TTC549 (cell line): ENCODE results near the gene PLXNB1.

Experiments
- FAIRE-seq: peaks from 2 replicates; lab custom pipeline; 2012; peaks lifted over from hg19 to GRCh38; lab: Jason Lieb, UNC

PLXNB1 gene

DNA sequence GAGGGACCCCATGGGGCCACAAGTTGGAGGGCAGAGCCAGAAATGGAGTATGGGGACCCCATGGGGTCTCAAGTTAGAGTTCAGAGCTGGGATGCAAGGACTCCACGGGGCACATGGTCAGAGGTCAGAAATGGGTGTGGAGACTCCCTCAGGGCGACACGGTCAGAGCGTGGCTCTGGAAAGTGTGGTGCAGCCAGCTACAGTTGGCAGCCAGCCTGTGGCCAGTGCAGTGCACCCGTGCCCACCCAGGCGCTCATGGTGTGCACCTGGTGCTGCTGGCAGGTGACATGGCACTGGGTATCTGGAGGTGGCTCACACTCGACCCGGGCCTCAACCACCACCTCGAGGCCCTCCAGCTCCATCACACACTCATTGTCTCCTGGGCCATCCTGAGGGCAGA is 11.2 kb downstream of the PLXNB1 start:
- no peak for FAIRE-seq

DNA sequence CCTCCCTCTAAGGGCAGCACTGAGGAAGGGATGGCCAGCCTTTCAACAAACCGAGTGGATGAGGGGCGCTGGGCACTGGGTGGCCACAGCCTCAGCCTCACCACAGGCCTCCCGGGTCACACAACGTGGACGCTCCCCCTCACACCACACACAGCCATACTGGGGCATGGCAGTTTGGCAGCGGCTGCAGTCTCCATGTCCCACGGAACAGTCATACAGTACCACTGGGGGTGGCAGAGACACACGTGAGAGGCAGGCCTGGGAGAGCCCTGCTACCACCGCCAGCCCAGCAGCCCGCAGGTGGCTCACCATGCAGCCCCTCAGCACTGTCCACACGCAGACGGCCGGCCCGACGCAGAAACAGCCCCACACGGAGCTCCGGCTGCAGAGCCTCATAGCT is 11.7 kb downstream of the PLXNB1 start:
- FAIRE-seq, result no peak

DNA sequence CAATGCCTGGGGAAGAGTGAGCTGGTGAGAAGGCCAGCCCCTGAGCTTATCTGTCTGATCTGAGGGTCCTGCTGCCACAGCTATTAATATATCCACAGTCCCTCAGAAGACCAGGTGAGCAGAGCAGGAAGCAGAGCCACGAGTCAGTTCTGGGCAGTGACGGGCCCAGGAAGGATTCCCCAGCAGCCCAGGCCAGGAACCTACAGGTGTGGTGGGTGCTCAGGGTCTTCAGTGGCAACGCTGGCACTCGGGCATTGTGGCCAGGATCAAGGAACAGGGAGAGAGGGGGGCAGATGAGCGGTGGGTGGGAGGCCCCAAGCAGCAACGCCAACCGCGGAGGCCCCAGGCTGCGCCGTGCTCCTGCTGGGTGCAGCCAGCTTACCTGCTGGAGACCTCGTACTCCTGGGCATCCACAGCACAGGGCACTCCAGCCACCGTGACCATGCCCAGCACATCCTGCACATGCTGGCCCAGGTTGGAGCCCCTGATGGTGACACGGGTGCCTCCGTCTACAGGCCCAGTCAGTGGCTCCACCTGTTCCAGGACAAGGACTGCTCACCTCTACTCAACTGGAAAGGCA is 12.3 kb downstream of the PLXNB1 start:
- FAIRE-seq, result no peak

DNA sequence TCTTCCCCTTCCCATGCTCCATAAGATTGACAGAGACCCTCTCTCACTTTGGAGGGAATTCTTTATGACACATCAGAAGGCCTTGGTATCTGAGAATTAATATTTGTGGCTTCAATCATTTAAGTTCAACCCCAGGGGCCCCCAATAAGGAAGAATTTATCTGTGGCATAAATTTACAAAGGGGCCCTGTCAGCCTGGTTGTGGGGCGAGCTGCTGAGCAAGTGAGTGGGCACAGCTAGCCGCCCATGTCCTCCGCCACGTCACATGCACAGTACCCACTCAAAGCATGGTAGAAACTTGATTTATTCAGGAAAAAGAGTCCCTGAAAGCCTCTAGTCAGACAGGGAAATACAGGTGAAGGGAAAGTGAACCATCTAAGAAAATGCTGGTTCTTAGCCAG is 13.3 kb downstream of the PLXNB1 start:
- FAIRE-seq, result no peak

DNA sequence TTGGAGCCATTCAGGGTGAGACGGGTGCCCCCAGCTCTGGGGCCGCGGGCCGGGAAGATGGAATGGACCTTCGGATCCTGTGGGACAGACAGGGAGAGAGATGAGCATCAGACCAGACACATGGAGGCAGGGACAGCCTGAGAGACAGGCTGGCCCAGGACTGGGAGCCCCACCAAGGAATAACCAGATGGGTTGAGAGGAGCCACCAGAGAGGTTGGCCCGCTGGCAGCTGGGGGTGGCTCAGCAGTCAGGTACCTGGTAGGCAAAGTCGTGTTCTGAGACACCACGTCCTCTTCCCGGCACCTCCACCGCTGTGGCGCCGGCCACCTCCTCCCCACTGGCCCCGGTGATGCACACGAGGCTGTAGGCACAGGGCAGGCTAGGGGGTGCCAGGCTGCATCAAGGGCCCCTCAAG is 13.8 kb downstream of the PLXNB1 start:
- FAIRE-seq, result no peak

DNA sequence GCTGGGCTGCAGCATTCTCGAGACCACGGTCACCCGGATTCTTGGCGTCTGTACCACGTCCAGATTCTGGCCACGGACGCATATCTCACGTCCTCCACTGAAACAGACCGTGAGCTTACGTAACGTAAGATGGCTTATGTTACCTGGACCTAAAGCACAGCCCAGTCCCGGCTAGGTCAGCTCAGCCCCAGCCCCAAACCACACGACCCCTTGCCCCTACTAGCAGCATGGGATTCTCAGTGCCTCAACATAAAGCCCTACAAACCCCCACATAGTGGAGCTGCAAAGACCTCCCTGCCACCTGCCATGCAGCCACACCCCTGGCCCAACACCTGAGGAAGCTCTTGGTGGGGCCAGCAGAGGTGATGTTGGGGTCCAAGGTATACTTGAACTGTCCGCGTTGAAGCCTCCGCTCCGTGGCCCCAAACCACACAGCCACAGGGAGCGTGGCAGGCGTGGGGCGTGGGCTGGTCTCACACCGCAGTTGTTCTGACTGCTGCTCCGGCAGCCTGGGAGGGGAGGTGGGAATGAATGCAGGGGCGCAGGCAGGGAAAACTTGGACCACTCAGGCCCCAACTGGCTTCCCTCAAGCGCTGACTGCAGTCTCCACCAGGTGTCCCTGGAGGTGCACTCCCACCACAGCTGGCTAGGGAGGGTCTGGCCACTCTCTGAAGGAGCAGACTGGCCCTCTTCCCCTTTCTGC is 14.5 kb downstream of the PLXNB1 start:
- no peak for FAIRE-seq

DNA sequence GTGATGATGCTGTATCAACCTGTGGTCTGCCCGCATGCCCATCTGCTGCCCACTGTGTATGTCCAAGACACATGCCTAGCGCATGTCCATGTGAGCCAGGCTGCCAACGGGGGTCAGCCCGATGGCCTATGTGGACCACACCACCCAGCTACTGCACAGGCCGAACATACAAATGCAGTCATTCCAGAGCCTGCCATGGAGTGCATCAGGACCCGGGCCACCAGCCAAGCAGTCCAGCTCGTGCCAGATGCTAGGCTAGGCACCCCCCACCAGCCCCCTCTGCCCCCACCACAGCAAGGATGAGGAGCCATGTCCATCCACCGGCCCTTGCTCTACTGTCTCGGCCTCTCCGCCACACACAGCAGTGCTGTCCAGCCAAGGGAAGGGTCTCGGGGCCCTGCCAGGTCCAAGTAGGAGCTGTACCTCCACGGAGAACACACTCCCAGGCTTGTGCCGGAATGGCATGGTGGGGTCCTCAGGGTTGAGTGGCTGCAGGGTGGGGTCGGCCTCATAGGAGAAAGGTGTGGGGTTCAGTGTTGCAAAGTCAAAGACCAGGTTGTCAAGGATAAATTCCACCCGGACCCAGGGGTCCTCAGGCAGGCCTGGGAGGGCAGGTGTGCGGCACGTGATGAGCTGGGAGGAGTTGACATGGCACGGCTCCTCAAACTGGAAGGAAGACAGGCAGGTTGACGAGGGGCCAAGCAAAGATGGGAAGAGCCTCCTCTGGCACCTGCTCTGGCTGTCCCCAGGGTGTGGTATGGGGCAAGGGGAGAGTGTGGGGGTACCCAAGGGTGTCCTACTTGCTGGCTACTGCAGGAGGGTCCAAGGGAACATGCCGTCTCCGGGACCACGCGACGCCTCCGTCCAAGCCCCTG is 15.3 kb downstream of the PLXNB1 start:
- FAIRE-seq, result no peak

DNA sequence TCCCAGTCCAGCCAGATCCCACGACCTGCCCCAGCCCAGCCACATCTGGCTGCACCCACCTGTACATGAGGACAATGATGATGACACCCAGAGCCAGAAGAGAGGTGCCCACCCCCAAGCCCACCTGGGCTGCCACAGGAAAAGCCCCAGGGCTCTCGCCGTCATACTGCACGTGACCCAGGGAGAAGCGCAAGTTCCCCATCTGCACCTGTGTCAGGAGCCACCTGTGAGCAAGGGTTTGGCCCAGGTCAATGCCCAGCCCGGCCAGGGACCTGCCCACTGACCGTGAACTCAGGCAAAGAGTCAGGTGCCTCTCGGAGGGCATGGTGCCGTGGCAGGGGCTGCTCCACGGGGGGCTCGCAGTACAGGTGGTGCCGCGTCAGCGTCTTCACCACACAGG is 16.3 kb downstream of the PLXNB1 start:
- no peak for FAIRE-seq

DNA sequence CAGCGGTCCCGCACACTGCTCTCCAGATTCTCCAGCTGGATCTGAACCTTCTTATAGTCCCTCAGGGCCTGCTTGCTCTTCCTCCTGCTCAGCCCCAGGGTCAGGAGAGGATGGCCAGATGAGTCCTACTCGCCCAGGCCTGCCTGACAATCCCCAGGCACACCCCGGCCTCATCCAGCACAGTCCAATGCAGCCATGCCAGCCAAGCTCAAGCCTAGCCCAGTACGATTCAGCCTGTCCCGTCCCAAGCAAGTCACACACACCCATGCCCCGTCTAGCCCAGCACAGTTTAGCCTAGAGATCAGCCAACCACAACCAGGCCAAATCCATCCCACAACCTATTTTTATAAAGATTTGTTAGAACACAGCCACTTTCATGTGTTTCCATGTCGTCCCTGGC is 16.8 kb downstream of the PLXNB1 start:
- FAIRE-seq, result no peak

DNA sequence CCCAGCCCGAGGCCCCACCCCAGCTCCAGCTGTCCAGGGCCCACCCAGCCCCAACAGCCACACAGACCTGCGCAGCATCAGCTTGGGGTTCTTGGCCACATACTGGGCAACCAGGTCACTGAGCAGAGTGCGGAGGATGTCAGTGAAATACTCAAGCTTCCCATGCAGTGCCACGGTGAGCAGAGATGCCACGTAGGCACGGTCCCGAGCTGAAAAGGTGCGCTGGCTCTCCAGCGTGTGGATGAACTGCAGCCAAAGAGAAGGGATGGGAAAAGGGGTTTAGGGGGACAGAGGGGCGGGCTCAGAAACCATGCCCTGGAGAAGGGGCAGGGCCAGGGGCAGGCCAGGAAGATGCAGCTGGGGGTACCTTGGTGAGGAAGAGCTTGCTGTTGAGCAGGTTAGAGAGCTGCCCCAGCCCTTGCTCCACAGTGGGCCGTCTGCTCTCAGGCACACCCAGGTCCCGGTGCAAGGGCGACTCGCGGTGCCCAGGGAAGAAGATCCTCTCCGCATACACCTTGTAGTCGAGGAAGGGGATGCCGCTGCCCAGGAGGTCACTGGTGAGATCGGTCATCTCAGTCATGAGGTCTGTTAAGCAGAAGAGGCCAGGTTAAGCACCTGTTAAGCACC is 17.4 kb downstream of the PLXNB1 start:
- FAIRE-seq, result no peak

DNA sequence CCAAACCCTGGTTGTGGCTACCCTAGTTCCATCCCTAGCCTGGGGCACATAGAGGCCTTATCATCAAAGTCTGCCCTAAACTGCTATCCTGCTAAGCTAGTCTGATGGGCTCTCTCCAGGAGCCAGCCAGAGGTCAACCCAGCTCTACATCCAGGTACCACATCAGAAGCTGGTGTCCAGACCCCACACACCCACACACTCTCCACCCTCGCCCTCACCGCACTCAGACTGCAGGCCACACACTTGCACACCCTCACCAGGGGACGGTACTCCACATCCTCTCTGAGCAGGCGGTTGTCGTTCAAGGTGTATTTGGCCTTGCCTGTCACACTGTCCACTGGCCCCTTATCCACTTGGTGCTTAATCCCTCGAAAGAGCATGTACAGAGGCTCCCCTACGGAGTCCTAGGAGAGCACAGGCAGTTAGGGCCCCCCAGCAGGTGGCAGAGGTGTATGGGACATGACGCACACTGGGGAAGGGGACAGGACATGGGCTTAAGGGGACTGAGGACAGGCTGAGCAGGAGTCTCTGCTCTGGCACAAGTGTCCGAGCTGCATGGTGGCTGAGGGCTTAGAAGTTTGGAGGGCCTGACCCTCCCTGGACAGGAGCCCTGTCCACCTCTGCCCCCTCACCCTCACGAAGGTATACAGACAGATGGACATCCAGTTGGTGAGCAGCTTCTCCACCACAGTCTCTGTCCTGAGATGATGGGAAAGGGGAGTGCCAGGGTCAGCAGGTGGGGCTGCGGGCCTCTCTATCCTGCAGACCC is 18.1 kb downstream of the PLXNB1 start:
- FAIRE-seq, result no peak

DNA sequence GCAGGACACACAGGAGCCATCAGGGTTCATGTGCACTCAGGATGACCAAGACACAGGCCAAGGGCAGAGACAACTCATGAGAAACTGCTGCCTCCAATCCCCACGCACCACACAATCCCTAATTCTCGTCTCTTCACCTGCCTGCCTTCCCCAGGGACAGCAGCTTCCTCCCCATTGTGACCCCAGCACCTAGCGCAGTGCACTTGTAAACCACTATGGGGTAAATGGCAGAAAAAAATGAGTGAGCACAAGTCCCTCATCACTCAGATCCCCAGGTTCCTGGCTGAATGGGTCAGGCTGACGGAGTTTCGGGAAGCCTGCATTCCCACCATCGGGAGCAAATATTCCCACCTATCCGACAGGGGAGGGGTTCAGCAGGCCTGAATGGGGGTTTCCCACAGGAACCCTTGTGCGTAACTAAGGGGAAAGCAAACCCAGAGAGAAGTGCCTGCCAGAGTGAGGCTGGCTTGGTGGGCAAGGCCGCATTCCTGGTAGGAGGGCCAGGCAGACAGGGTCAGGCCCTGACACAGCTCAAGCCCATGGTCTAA is 18.8 kb downstream of the PLXNB1 start:
- no peak for FAIRE-seq

DNA sequence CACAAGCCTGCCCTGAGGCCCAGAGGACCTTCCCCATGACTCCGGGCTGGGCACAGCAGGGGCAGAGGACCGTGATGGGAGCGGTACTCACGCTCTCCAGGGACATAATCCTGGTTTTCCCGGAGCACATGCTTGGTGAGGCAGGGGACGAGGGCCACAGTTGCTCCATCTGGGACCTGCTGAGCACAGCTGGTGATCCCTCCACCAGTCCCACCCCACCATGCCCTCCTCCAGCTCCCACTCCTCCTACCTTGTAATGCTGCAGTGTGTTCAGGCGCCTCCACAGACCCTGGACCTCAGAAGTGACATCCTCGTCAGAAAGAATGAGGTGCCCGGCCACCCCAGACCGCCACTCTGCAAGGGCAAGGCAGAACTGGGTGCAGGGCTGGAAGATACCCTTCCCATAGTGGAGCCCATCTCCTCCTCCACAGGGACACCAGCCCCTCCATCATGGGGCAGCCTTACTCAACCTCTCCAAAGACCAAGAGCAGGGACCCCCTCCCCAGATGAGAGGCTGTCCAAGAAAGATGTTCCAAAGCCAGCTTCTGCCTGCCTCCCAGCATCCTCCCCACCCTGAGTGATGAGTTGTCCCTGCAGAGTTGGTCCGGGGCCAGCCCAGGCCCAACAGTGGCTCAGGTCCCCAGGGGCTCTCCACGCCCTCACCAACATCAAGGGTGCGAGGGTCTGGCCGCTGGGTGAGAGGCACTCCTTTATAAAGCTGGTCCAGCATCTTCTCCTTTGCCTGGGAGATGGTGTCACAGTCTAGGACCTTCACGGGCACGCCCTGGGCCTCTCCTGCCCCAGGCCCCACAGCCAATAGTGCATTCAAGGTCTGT is 19.5 kb downstream of the PLXNB1 start:
- FAIRE-seq, result no peak

DNA sequence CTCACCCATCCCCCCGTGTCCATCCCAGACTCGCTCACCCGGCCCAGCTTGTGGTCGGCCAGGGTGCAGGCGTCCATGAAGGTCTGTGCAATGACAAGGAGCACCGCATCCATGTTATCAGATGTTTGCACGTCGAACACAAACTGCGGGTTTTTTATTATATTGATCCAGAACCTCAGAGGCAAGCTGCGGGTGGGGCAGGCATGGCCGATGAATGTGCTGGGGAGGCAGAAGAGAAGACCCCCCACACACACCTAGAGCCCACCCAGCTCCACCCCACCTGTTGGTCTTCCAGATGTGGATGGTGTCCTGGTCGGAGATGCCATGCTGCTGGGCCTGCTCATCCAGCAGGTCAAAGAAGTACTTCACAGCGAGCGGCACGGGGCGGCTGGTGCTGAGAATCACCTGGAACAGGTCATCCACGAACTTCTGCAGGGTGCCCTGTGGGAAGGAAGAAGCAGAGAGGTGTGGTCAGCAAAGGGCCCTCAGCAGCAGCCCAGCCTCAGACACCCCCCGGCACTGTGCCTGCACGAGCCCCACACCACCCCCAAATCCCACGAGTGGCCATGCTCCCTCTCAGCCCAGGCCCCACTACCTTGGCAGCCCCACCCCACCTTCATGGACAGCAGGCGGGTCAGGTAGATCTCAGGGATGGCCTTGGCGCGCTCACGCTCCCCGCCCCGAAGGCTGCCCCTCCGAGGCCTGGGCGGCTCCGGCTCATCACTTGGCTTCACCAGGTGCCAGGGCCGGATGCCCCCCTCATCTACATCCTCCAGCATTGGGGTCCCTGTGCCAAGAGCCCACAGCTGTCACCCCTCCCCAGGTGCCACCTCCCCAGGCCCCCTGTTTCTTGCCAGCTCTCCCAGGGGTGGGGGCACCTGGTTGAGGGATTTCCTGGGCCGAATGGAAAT is 20.3 kb downstream of the PLXNB1 start:
- FAIRE-seq, result no peak

DNA sequence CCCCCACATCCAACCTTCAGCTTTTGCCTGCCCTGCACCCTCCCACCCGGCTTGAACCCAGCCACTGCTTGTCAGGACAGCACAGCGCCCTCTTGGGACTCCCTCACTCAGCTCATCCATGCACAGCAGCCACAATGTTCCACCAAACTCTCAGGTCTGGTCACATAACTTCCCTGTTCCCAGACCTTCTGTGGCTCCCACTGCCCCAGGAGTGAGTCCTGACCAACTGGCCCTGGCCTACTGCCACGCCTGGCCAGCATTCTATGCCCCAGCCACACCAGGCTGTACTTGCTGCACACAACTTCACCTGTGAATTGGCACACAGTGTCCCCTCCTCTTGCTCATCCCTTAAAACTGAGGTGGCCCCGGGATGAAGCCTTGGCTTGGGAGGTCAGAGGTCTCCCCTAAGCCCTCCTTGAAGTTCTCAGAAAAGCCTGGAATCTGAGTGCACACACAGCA is 21.0 kb downstream of the PLXNB1 start:
- no peak for FAIRE-seq

DNA sequence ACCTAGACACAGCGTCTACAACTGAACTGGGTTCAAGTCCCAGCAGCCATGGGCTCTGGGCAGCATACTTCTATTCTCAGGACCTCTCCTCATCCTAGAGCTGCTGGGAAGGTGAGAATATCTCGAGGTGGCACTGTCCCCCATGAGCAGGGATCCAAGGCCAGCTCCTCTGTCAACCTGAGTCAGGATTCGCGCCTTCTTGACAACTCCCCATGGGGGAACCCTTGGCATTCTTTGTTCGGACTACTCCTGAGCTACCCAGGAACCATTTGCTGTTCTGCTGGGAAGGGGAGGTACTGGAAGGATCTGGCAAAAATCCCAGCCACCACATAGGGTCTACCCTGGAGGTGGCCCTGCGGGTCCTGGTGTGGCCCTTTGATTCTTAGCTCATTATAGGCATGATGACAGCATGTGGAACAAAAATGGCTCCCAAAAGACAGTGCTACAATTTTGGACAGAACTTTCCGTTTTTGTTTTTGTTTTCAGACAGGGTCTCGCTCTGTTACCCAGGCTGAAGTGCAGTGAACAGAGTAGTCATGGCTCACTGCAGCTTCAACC is 22.3 kb downstream of the PLXNB1 start:
- no peak for FAIRE-seq

DNA sequence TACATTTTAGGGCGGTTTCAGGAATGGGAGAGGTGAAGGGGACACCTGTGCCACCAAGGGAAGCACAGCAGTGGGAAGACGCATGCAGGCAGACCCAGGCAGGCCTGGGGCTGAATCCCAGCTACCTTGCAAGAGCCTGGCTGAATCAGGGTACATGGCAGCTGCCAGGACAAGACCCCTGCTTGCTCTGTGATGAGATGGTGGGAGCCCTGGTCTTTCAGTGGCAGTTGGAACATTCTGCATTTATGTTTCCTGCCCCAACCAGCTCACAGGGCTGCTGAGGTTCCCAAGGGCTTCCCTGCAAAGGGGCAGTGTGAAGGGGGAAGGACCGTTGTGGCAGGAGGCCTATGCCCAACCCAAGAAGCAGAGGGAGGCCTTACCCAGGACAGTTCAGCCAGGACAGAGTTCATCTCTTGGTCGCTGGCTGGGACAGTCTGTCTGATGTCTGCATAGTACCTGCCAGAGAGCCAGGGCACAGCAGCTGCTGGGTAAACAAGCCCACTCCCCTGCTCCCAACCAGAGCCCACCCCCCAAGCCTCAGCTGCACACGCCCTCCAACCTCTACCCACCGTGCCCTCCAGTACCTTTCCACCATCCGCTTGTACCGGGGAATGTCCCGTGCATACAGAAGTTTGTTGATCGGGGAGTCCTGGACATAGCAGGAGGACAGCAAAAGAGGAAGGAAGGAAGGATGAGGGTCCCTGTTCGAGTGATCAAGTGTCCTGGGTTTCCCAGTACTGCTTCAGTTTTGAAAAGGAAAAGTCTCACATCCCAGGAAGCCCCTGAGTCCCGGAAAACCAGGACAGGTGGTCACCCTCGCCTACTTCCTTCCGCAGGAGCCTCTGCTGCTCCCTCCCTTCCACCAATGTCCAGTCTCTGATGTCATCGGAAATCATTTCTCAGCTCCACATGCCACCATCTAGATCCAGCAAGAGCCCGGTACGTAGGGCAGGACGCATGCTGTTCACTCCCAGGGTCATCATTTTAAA is 23.1 kb downstream of the PLXNB1 start:
- no peak for FAIRE-seq

DNA sequence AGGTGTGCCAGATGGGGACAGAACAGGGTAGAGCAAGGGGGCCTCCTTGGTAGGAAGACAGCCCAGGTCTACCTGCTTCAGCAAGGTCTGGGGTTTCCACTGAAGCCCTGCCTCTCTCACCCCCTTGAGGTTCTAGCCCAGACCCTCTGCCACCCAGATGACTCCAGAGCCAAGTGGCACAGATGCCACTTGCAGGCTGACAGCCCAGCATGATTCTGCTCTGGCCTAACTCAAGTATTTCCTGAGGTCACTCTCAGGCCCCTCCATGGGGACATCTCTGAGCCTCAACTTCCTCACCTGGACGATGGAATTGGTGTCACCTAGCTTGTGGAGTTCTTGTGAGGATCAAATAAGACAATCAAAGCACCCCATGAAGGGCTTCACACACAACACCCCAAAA is 23.9 kb downstream of the PLXNB1 start:
- FAIRE-seq, result no peak
